AG04449 (cell line): ENCODE results near the gene FKBP1A.

ENCODE experiments used
- CTCF ChIA-PET: fragments of 350-600 bp; formaldehyde crosslinking; extraction: SDS; loops from one replicate; lab custom pipeline; 2021; ENCODE audit warnings: antibody characterized with exemption; lab: Yijun Ruan, JAX
- POLR2A ChIA-PET: fragments of 400-600, 350-600 bp; formaldehyde crosslinking; extraction: SDS; loops from one replicate; lab custom pipeline; 2020; ENCODE audit warnings: antibody characterized with exemption, inconsistent platforms; lab: Yijun Ruan, JAX
- DNase-seq: peaks from one replicate; pipeline ENCODE4 v3.0.0-alpha.2; 2010; ENCODE audit warnings: low read depth, low spot score
- H3K4me3 ChIP-seq: 2 replicates; pipeline ENCODE4 v1.5.1; 2011; ENCODE audit warnings: low read depth, mild to moderate bottlenecking, control low read depth, low read length
- TF ChIP-seq, protein P1 (sequence below): IDR thresholded peaks from one replicate; pipeline ENCODE4 v1.5.1; 2011; ENCODE audit warnings: mild to moderate bottlenecking, moderate library complexity, low read length, control low read depth, inconsistent platforms; ENCODE audit not compliant: insufficient read depth; ENCODE audit errors: missing control alignments

Gene FKBP1A

DNA sequence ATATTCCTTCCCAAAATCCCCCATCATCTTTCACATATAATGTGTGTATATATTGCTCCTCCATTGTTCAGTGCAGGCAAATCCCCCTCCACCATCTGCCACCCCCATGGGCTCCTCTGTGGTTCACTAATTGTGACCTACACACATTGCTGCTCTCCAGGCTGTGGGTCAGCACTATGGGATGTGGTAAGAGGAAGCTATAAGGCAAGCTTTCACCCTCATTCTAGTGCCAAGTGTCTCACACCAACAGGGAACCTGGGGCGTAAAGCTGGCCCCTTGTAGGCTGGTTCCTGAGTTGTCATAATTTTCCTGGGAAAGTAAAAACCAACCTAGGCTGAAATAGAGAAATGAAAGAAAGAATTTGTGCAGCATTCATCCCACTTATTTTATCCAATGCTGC lies 16.8 kb downstream of the FKBP1A start:
- ChIA-PET POLR2A (no interaction called here), CTCF (interaction anchor here (1.3 to 1.9 kb wide), 2 partner anchors 10 to 16 kb away, joined by 4 to 5 read pairs; no protein-coding TSS in a partner anchor)
- TF ChIP-seq, protein P1, sequence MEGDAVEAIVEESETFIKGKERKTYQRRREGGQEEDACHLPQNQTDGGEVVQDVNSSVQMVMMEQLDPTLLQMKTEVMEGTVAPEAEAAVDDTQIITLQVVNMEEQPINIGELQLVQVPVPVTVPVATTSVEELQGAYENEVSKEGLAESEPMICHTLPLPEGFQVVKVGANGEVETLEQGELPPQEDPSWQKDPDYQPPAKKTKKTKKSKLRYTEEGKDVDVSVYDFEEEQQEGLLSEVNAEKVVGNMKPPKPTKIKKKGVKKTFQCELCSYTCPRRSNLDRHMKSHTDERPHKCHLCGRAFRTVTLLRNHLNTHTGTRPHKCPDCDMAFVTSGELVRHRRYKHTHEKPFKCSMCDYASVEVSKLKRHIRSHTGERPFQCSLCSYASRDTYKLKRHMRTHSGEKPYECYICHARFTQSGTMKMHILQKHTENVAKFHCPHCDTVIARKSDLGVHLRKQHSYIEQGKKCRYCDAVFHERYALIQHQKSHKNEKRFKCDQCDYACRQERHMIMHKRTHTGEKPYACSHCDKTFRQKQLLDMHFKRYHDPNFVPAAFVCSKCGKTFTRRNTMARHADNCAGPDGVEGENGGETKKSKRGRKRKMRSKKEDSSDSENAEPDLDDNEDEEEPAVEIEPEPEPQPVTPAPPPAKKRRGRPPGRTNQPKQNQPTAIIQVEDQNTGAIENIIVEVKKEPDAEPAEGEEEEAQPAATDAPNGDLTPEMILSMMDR = no peak
- DNase-seq = no peak
- H3K4me3 ChIP-seq = no peak overlapping the region

DNA sequence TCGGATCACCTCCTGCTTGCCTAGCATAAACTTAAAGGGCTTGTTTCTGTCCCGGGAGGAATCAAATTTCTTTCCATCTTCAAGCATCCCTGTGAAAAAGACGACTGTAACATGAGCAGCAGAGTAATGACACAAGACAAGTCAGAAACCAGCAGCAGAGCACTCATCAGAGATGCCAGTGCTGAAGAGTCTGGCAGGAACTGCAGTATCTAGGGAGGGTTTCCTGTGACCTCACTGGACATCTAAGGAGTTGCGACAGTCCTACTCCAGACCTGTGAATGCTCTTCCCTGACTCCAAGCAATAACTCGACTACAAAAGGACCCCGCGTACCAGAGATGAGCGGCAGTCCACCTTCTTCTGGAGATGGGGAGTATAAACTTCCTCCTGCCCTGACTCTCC lies 17.3 kb downstream of the FKBP1A start:
- POLR2A ChIA-PET = no interaction called here
- peak; percentile 45 for DNase-seq
- TF ChIP-seq, protein P1 = no peak

DNA sequence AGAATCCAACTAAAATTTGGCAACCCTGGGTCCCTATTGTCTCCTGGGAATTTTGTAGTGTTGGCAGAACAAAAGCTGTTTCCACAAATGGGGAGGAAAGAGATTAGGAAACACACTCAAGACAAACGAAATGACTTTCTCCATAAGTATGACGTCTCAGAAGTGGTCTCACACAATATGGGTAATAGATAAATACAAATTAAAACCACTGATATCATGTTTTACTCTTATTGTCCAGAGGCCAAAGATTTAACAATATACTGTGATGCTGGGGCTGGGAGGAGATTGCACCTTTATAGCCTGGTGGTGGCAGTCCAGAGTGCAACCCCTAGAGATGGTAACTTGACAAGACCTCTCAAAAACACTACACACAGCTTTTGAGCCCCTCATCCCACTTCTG lies 18.6 kb downstream of the FKBP1A start:
- DNase-seq = no peak
- ChIA-PET POLR2A (no interaction called here), CTCF (interaction anchor here (0.8 to 1.9 kb wide), 2 partner anchors 8 to 13 kb away, joined by 3 to 5 read pairs; no protein-coding TSS in a partner anchor)
- TF ChIP-seq, protein P1 = no peak
- H3K4me3 ChIP-seq = no peak overlapping the region

More for the DNA sequence above, 17.3 kb downstream of the FKBP1A start:
- CTCF ChIA-PET = interaction anchor here (1.3 to 1.9 kb wide), 3 partner anchors 10 to 65 kb away, joined by 4 to 5 read pairs (median 4); no protein-coding TSS in a partner anchor
- no peak overlapping the region for H3K4me3 ChIP-seq

DNA sequence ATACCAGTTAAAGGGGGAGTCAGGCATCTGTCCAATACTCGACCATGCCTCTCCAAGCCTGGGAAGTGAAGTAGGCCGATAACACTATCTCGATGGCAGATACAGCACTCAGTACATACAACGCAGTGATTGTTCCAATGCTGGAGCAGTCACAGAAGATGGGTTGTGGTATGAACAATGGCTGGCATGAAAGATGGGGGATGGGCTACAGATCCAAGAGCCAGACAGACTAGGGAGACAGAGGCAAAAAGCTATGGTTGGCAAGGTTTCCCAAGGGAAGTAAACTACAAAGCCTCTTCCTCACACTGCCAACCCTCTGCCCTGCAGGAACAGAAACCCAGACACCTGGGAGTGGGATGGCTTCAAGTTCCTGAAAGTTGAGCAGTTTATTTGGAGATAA lies 19.2 kb downstream of the FKBP1A start:
- ChIA-PET POLR2A (no interaction called here), CTCF (interaction anchor here (1.3 kb wide), 1 partner anchor 14 kb away, joined by 3 read pairs; no protein-coding TSS in a partner anchor)
- TF ChIP-seq, protein P1 = no peak
- no peak overlapping the region for H3K4me3 ChIP-seq
- no peak for DNase-seq

DNA sequence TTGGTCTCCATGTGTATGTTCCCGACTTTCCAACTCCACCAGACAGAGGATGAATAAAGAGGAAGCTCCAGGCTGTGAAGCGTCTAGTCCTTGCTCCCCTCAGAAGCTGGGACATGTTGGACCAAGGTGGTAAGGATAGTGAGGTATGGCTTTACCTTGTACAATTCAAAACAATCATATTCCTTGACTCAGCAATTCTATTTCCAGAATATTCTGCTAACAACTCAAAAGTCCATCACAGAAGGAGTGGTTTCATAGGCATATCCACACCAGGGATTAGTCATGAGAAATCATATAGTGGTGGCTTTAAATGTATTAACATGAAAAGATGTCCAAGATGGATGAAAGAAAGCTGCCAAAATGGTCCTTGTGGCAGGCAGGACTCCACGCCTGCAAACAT lies 19.8 kb downstream of the FKBP1A start:
- H3K4me3 ChIP-seq = no peak overlapping the region
- TF ChIP-seq, protein P1 = no peak
- ChIA-PET CTCF (interaction anchor here (1.3 kb wide), 1 partner anchor 13 kb away, joined by 3 read pairs; no protein-coding TSS in a partner anchor), POLR2A (no interaction called here)
- DNase-seq = no peak

DNA sequence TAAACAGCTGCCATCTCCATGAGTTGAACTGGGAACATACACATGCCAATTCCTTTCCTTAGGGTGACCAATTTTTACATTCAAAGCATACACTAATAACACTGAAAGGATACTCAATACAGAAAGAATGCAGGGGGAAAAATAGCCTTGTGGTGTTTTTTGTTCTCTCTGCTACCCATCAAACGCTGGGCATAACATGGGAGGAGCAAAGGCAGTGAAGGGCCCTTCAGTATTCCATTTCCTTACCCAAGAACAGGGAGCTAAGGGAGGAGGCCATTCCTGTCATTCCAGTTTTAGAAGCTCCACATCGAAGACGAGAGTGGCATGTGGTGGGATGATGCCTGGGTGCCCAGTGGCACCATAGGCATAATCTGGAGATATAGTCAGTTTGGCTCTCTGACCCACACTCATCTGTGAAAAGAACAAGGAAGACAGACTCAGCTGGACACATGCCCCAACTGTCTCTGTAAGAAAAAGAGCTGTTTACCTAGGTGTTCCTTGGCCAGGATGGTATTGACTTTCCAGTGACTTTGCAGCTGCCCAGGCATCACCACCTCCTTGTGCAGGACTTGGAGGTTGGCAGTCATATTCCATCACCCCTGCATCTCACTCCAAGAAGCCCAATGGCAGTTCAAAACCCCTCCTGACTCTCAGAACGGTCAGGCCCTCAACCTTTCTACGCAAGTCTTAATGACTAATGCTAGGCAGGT lies 20.9 kb downstream of the FKBP1A start:
- H3K4me3 ChIP-seq = no peak overlapping the region
- TF ChIP-seq, protein P1 = no peak
- POLR2A ChIA-PET = no interaction called here
- no peak for DNase-seq
- CTCF ChIA-PET = no interaction called here
